Right lobe of liver (tissue), 4 donors: ENCODE results near the gene TCF12.

Source experiments
- POLR2A ChIP-seq: fragments of 450-650 bp; IDR thresholded peaks from one replicate; pipeline ENCODE4 v1.6.1; 2017; ENCODE audit warnings: antibody characterized with exemption, mild to moderate bottlenecking
- TF ChIP-seq, protein P1 (sequence below), 4 donors: fragments of 200-600 bp in 3 of 4; fragments of 450-650 bp in 1 of 4; IDR thresholded peaks; one replicate each; pipeline versions ENCODE4 v1.5.1 to v1.8.0; 2016 to 2022; ENCODE audit warnings: antibody characterized with exemption in 4 of 4, mild to moderate bottlenecking in 2 of 4
- donor health status: DM: no; HTN: no; CAD: no.
- donor health status: DM: no; HTN: no; CAD: no.
- donor health status: DM: no; HTN: yes; CAD: no.

DNA sequence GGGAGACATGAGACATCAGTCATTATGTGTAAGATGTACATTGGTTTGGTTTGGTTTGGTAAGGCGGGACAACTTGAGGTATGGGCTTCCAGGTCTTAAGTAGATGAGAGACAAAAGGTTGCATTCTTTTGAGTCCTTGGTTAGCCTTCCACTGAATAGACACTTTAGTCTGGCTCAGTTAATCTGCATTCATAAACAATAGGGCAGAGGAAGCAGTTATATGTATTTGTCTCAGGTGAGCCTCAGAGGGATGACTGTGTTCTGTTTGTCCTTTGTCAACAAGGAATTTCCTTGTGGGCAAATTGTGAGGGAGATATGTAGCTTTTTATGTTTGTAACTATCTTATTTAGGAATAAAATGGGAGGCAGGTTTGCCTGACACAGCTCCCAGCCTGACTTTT lies 50.4 kb downstream of the TCF12 start:
- TF ChIP-seq POLR2A, result no peak
- TF ChIP-seq, protein P1, sequence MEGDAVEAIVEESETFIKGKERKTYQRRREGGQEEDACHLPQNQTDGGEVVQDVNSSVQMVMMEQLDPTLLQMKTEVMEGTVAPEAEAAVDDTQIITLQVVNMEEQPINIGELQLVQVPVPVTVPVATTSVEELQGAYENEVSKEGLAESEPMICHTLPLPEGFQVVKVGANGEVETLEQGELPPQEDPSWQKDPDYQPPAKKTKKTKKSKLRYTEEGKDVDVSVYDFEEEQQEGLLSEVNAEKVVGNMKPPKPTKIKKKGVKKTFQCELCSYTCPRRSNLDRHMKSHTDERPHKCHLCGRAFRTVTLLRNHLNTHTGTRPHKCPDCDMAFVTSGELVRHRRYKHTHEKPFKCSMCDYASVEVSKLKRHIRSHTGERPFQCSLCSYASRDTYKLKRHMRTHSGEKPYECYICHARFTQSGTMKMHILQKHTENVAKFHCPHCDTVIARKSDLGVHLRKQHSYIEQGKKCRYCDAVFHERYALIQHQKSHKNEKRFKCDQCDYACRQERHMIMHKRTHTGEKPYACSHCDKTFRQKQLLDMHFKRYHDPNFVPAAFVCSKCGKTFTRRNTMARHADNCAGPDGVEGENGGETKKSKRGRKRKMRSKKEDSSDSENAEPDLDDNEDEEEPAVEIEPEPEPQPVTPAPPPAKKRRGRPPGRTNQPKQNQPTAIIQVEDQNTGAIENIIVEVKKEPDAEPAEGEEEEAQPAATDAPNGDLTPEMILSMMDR (IDR thresholded peaks at IDR 0.05), result no peak
